HepG2 (cell line): ENCODE measurements around the gene S100A4. TPM values are rescaled to one million over a fixed set of nuclear protein-coding genes. Genes with fewer than 3 reads are reported as not detected.

Experiments used
- CBX5 ChIP-seq: sonication (generic); formaldehyde crosslinking; IDR thresholded peaks from 2 replicates; pipeline ENCODE4 v1.4.0; 2020; ENCODE audit warnings: missing genetic modification reagents, borderline replicate concordance
- CREM ChIP-seq, 2 experiments: sonication (generic) in 1 of 2; formaldehyde crosslinking in 1 of 2; IDR thresholded peaks; 2 replicates each; pipeline versions ENCODE4 v1.4.0 to v1.6.1; 2016 to 2020; ENCODE audit warnings: antibody characterized with exemption in 1 of 2, mild to moderate bottlenecking in 1 of 2, missing genetic modification reagents in 1 of 2
- FOXK1 ChIP-seq: sonication (generic); formaldehyde crosslinking; IDR thresholded peaks from 2 replicates; pipeline ENCODE4 v1.4.0; 2020; ENCODE audit warnings: low read depth, missing genetic modification reagents, borderline replicate concordance
- JUND ChIP-seq: sonication (generic); formaldehyde crosslinking; IDR thresholded peaks from 2 replicates; pipeline ENCODE4 v1.8.0; 2022; ENCODE audit warnings: mild to moderate bottlenecking, missing genetic modification reagents
- KDM2A ChIP-seq: sonication (generic); formaldehyde crosslinking; IDR thresholded peaks from 2 replicates; pipeline ENCODE4 v1.4.0; 2020; ENCODE audit warnings: low read depth, missing genetic modification reagents, borderline replicate concordance
- MAFK ChIP-seq, 2 experiments: IDR thresholded peaks in 1 of 2; conservative IDR thresholded peaks in 1 of 2; 2 replicates each; pipeline ENCODE4 v1.6.1; 2011; ENCODE audit warnings: improper control_type of control experiment in 2 of 2, low read length in 2 of 2
- NFKB2 ChIP-seq: sonication (generic); formaldehyde crosslinking; IDR thresholded peaks from 2 replicates; pipeline ENCODE4 v1.4.0; 2020; ENCODE audit warnings: missing genetic modification reagents, borderline replicate concordance
- REXO4 ChIP-seq: sonication (generic); formaldehyde crosslinking; IDR thresholded peaks from 2 replicates; pipeline ENCODE4 v1.8.0; 2022; ENCODE audit warnings: missing genetic modification reagents, mild to moderate bottlenecking, borderline replicate concordance
- TBX2 ChIP-seq: sonication (generic); formaldehyde crosslinking; IDR thresholded peaks from 2 replicates; pipeline ENCODE4 v1.5.0; 2020; ENCODE audit warnings: missing genetic modification reagents, mild to moderate bottlenecking, borderline replicate concordance
- ZNF224 ChIP-seq: sonication (generic); formaldehyde crosslinking; IDR thresholded peaks from 2 replicates; pipeline ENCODE4 v1.5.0; 2020; ENCODE audit warnings: mild to moderate bottlenecking, missing genetic modification reagents
- ZNF354B ChIP-seq: sonication (generic); formaldehyde crosslinking; IDR thresholded peaks from 2 replicates; pipeline ENCODE4 v1.8.0; 2022; ENCODE audit warnings: mild to moderate bottlenecking, missing genetic modification reagents
- ZNF768 ChIP-seq: sonication (generic); formaldehyde crosslinking; IDR thresholded peaks from 2 replicates; pipeline ENCODE4 v1.4.0; 2020; ENCODE audit warnings: missing genetic modification reagents
- polyA plus RNA-seq, 8 experiments: library from polyadenylated mRNA; depleted of rRNA in 3 of 8; stranded (reverse) in 7 of 8; unstranded in 1 of 8; fragments of >200 nt; fragmentation: Illumina TruSeq in 4 of 8; extraction: Trizol in 4 of 8; gene quantifications; 2 replicates each; pipeline versions ENCODE4 v1.2.1 to v1.2.3, GENCODE V29; 2011 to 2016; ENCODE audit warnings: low read depth in 4 of 8, missing spikeins in 1 of 8, mixed read lengths in 1 of 8; ENCODE audit not compliant: insufficient read depth in 1 of 8
- total RNA-seq, 5 experiments: library from RNA; depleted of rRNA; stranded (reverse); fragments of >200 nt; fragmentation: Illumina TruSeq; extraction: Trizol; gene quantifications; 2 replicates each; pipeline ENCODE4 v1.2.3, GENCODE V29; 2016; ENCODE audit warnings: low read depth in 1 of 5
- TF ChIP-seq, protein P1 (sequence below): sonication (generic); formaldehyde crosslinking; IDR thresholded peaks from 2 replicates; pipeline ENCODE4 v1.5.1; 2020; ENCODE audit warnings: mild to moderate bottlenecking, moderate library complexity, missing genetic modification reagents
- TF ChIP-seq, protein P2 (sequence below): sonication (generic); formaldehyde crosslinking; IDR thresholded peaks from 2 replicates; pipeline ENCODE4 v1.4.0; 2020; ENCODE audit warnings: low read depth, missing genetic modification reagents
- TF ChIP-seq, protein P3 (sequence below): sonication (generic); formaldehyde crosslinking; IDR thresholded peaks from 2 replicates; pipeline ENCODE4 v1.5.1; 2020; ENCODE audit warnings: mild to moderate bottlenecking, missing genetic modification reagents, borderline replicate concordance
- TF ChIP-seq, protein P4 (sequence below): IDR thresholded peaks from 2 replicates; pipeline ENCODE4 v1.6.1; 2012; ENCODE audit warnings: low read depth, low read length, improper control_type of control experiment

The S100A4 gene
- total and polyA plus RNA-seq, 2 of the 13 experiments (the other 11 are each of a cell fraction or from before 2014, with no cell fraction given): 12.9 to 20.2 TPM

DNA sequence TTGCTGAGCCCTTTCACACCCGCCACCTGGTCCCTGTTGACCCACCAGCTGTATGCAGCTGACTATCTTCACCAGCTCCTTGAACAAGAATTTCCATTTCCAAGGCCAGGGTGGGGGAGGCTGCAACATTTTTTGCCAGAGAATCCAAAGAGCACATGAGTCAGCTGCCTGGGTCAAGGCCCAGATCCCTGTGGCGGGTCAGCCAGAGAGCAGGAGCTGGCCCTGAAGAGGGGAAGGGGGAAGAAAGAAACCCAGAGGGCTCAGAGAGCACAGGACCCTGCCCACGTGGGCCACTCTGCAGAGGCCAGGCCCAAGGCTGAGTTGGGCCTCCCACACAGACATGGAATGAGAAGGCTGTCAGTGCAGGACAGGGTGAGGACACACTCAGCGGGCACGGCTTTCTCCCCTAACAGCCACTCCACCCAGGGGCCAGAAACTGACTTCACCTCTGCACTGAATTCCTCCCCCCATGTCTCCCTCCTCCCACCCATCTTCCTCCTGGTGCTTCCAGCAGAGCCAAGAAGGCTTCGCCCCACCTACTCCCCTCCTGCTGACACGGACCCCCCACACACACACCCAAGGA lies 38.7 kb downstream of the S100A4 start (continued):
- TF ChIP-seq, protein P1, sequence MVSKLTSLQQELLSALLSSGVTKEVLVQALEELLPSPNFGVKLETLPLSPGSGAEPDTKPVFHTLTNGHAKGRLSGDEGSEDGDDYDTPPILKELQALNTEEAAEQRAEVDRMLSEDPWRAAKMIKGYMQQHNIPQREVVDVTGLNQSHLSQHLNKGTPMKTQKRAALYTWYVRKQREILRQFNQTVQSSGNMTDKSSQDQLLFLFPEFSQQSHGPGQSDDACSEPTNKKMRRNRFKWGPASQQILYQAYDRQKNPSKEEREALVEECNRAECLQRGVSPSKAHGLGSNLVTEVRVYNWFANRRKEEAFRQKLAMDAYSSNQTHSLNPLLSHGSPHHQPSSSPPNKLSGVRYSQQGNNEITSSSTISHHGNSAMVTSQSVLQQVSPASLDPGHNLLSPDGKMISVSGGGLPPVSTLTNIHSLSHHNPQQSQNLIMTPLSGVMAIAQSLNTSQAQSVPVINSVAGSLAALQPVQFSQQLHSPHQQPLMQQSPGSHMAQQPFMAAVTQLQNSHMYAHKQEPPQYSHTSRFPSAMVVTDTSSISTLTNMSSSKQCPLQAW: no peak
- TF ChIP-seq JUND (CRISPR knock-in tag) (peak; percentile 63; the same call in 1 of the 2 replicates), ZNF224 (CRISPR knock-in tag) (no peak), KDM2A (CRISPR knock-in tag) (0 out of 2 replicates have a peak, but pooled peaks have one; percentile 23), FOXK1 (CRISPR knock-in tag) (no peak), ZNF354B (no peak), CBX5 (CRISPR knock-in tag) (no peak), MAFK (conservative IDR thresholded peaks at IDR 0.05 in 1 of 2, IDR thresholded peaks at IDR 0.05 in 1 of 2; ENCODE audit: low read length in 2 of 2) (no peak), ZNF768 (CRISPR knock-in tag) (no peak), NFKB2 (CRISPR knock-in tag) (no peak), CREM (IDR thresholded peaks at IDR 0.05) (no peak), CREM (CRISPR knock-in tag; IDR thresholded peaks at IDR 0.05) (no peak), TBX2 (CRISPR knock-in tag) (no peak), REXO4 (CRISPR knock-in tag) (no peak)
- TF ChIP-seq, protein P2, sequence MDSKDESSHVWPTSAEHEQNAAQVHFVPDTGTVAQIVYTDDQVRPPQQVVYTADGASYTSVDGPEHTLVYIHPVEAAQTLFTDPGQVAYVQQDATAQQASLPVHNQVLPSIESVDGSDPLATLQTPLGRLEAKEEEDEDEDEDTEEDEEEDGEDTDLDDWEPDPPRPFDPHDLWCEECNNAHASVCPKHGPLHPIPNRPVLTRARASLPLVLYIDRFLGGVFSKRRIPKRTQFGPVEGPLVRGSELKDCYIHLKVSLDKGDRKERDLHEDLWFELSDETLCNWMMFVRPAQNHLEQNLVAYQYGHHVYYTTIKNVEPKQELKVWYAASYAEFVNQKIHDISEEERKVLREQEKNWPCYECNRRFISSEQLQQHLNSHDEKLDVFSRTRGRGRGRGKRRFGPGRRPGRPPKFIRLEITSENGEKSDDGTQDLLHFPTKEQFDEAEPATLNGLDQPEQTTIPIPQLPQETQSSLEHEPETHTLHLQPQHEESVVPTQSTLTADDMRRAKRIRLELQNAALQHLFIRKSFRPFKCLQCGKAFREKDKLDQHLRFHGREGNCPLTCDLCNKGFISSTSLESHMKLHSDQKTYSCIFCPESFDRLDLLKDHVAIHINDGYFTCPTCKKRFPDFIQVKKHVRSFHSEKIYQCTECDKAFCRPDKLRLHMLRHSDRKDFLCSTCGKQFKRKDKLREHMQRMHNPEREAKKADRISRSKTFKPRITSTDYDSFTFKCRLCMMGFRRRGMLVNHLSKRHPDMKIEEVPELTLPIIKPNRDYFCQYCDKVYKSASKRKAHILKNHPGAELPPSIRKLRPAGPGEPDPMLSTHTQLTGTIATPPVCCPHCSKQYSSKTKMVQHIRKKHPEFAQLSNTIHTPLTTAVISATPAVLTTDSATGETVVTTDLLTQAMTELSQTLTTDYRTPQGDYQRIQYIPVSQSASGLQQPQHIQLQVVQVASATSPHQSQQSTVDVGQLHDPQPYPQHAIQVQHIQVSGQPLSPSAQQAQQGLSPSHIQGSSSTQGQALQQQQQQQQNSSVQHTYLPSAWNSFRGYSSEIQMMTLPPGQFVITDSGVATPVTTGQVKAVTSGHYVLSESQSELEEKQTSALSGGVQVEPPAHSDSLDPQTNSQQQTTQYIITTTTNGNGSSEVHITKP (CRISPR knock-in tag): no peak
- TF ChIP-seq, protein P3, sequence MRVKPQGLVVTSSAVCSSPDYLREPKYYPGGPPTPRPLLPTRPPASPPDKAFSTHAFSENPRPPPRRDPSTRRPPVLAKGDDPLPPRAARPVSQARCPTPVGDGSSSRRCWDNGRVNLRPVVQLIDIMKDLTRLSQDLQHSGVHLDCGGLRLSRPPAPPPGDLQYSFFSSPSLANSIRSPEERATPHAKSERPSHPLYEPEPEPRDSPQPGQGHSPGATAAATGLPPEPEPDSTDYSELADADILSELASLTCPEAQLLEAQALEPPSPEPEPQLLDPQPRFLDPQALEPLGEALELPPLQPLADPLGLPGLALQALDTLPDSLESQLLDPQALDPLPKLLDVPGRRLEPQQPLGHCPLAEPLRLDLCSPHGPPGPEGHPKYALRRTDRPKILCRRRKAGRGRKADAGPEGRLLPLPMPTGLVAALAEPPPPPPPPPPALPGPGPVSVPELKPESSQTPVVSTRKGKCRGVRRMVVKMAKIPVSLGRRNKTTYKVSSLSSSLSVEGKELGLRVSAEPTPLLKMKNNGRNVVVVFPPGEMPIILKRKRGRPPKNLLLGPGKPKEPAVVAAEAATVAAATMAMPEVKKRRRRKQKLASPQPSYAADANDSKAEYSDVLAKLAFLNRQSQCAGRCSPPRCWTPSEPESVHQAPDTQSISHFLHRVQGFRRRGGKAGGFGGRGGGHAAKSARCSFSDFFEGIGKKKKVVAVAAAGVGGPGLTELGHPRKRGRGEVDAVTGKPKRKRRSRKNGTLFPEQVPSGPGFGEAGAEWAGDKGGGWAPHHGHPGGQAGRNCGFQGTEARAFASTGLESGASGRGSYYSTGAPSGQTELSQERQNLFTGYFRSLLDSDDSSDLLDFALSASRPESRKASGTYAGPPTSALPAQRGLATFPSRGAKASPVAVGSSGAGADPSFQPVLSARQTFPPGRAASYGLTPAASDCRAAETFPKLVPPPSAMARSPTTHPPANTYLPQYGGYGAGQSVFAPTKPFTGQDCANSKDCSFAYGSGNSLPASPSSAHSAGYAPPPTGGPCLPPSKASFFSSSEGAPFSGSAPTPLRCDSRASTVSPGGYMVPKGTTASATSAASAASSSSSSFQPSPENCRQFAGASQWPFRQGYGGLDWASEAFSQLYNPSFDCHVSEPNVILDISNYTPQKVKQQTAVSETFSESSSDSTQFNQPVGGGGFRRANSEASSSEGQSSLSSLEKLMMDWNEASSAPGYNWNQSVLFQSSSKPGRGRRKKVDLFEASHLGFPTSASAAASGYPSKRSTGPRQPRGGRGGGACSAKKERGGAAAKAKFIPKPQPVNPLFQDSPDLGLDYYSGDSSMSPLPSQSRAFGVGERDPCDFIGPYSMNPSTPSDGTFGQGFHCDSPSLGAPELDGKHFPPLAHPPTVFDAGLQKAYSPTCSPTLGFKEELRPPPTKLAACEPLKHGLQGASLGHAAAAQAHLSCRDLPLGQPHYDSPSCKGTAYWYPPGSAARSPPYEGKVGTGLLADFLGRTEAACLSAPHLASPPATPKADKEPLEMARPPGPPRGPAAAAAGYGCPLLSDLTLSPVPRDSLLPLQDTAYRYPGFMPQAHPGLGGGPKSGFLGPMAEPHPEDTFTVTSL (CRISPR knock-in tag): peak; percentile 28; the same call in 1 of the 2 replicates
- TF ChIP-seq, protein P4, sequence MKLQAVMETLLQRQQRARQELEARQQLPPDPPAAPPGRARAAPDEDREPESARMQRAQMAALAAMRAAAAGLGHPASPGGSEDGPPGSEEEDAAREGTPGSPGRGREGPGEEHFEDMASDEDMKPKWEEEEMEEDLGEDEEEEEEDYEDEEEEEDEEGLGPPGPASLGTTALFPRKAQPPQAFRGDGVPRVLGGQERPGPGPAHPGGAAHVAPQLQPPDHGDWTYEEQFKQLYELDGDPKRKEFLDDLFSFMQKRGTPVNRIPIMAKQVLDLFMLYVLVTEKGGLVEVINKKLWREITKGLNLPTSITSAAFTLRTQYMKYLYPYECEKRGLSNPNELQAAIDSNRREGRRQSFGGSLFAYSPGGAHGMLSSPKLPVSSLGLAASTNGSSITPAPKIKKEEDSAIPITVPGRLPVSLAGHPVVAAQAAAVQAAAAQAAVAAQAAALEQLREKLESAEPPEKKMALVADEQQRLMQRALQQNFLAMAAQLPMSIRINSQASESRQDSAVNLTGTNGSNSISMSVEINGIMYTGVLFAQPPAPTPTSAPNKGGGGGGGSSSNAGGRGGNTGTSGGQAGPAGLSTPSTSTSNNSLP: no peak
